ENCODE results near the gene PCBP2. TPM values are rescaled to one million over a fixed set of nuclear protein-coding genes. Genes with fewer than 3 reads are reported as not detected.
"Not testable (repeated sequence)": the region's sequence is repeated elsewhere in the genome, so short reads cannot be mapped to it uniquely, and the experiment has no call there.

PCBP2 gene
- polyA plus RNA-seq, 3 donors, result 79.6 to 588 (median 81.9) TPM

- Histone ChIP-seq H3K4me2 (replicated peaks; ENCODE audit: extremely low read depth, low read length, poor library complexity, severe bottlenecking) (no peak overlapping the region), H3K9me3 (replicated peaks in 1 of 2; ENCODE audit: control insufficient read depth in 1 of 2, insufficient read depth in 1 of 2, low read length in 2 of 2) (no peaks in the 10 kb centered on the region), H3K4me1 (ENCODE audit: control insufficient read depth in 1 of 2, insufficient read depth in 2 of 2, low read length in 2 of 2) (peaks cover 0 to 3% of the 10 kb centered on the region in 2 donors), H3K4me3 (replicated peaks in 1 of 3; ENCODE audit: low read depth in 2 of 3, low read length in 3 of 3) (no peak overlapping the region), H3K9ac (ENCODE audit: insufficient read depth, low read length, poor library complexity, severe bottlenecking) (no peak overlapping the region), H2AFZ (ENCODE audit: insufficient read depth, low read depth, low read length, poor library complexity, severe bottlenecking) (no peak overlapping the region), H3K79me2 (ENCODE audit: insufficient read depth, low read length) (no peaks in the 10 kb centered on the region), H4K20me1 (ENCODE audit: insufficient read depth, low read length) (no peaks in the 10 kb centered on the region), H3K27ac (ENCODE audit: low read depth in 1 of 2, low read length in 2 of 2) (no peak overlapping the region), H3K27me3 (ENCODE audit: control insufficient read depth in 2 of 2, insufficient read depth in 2 of 2, low read length in 2 of 2) (no peaks in the 10 kb centered on the region), H3K36me3 (replicated peaks in 1 of 2; ENCODE audit: control insufficient read depth in 1 of 2, insufficient read depth in 2 of 2, low read length in 2 of 2) (no peaks in the 10 kb centered on the region)
- DNase-seq, result no peak
- no peak for TF ChIP-seq CTCF (IDR thresholded peaks at IDR 0.05)
- Mint-ChIP-seq H3K36me3 (no peaks in the 10 kb centered on the region), H3K9me3 (no peaks in the 10 kb centered on the region), H3K4me1 (peaks cover 6% of the 10 kb centered on the region), H3K4me3 (no peak overlapping the region), H3K27ac (no peak overlapping the region), H3K27me3 (ENCODE audit: low read depth in 3 of 3) (peaks cover 3 to 7% (median 3%) of the 10 kb centered on the region in 3 donors)
- WGBS (ENCODE audit: insufficient coverage), result 100% methylated on average over 4 of the region's 7 CpGs
- intact Hi-C loops (cut with micrococcal nuclease), result no loop called here
Observed at GRCh38 chr12:53431187-53431586, 20.7 kb upstream of the PCBP2 start.

GRCh38 chr12:53435326-53435725, 16.6 kb upstream of the PCBP2 start:
- H3K36me3 Mint-ChIP-seq; H3K9me3 Mint-ChIP-seq; H3K27me3 Mint-ChIP-seq (ENCODE audit: low read depth in 3 of 3); H3K4me1 Mint-ChIP-seq; DNase-seq; H3K27ac Mint-ChIP-seq; H3K9me3 ChIP-seq (replicated peaks in 1 of 2; ENCODE audit: control insufficient read depth in 1 of 2, insufficient read depth in 1 of 2, low read length in 2 of 2); H4K20me1 ChIP-seq (ENCODE audit: insufficient read depth, low read length); H3K4me2 ChIP-seq (replicated peaks; ENCODE audit: extremely low read depth, low read length, poor library complexity, severe bottlenecking); H3K4me3 ChIP-seq (replicated peaks in 1 of 3; ENCODE audit: low read depth in 2 of 3, low read length in 3 of 3); H3K4me1 ChIP-seq (ENCODE audit: control insufficient read depth in 1 of 2, insufficient read depth in 2 of 2, low read length in 2 of 2); H3K27me3 ChIP-seq (ENCODE audit: control insufficient read depth in 2 of 2, insufficient read depth in 2 of 2, low read length in 2 of 2); H3K36me3 ChIP-seq (replicated peaks in 1 of 2; ENCODE audit: control insufficient read depth in 1 of 2, insufficient read depth in 2 of 2, low read length in 2 of 2); intact Hi-C loops (cut with micrococcal nuclease); H3K27ac ChIP-seq (ENCODE audit: low read depth in 1 of 2, low read length in 2 of 2); H3K79me2 ChIP-seq (ENCODE audit: insufficient read depth, low read length); H2AFZ ChIP-seq (ENCODE audit: insufficient read depth, low read depth, low read length, poor library complexity, severe bottlenecking); H3K4me3 Mint-ChIP-seq; H3K9ac ChIP-seq (ENCODE audit: insufficient read depth, low read length, poor library complexity, severe bottlenecking): not testable (repeated sequence)
- 21% methylated on average over 6 of the region's 9 CpGs for WGBS (ENCODE audit: insufficient coverage)

GRCh38 chr12:53439582-53439981, 12.3 kb upstream of the PCBP2 start:
- H3K9me3 Mint-ChIP-seq; H3K9ac ChIP-seq (ENCODE audit: insufficient read depth, low read length, poor library complexity, severe bottlenecking); DNase-seq; H3K4me3 Mint-ChIP-seq; H3K4me3 ChIP-seq (replicated peaks in 1 of 3; ENCODE audit: low read depth in 2 of 3, low read length in 3 of 3); H3K27ac ChIP-seq (ENCODE audit: low read depth in 1 of 2, low read length in 2 of 2); H3K4me2 ChIP-seq (replicated peaks; ENCODE audit: extremely low read depth, low read length, poor library complexity, severe bottlenecking); H2AFZ ChIP-seq (ENCODE audit: insufficient read depth, low read depth, low read length, poor library complexity, severe bottlenecking); H3K27me3 Mint-ChIP-seq (ENCODE audit: low read depth in 3 of 3); intact Hi-C loops (cut with micrococcal nuclease); H3K9me3 ChIP-seq (replicated peaks in 1 of 2; ENCODE audit: control insufficient read depth in 1 of 2, insufficient read depth in 1 of 2, low read length in 2 of 2); H3K27me3 ChIP-seq (ENCODE audit: control insufficient read depth in 2 of 2, insufficient read depth in 2 of 2, low read length in 2 of 2): not testable (repeated sequence)
- Mint-ChIP-seq H3K4me1 (peaks cover 32% of the 10 kb centered on the region), H3K36me3 (peaks cover 13 to 17% of the 10 kb centered on the region in 2 donors), H3K27ac (peak overlapping the region in 1 of 7 donors; percentile 57)
- Histone ChIP-seq H3K36me3 (replicated peaks in 1 of 2; ENCODE audit: control insufficient read depth in 1 of 2, insufficient read depth in 2 of 2, low read length in 2 of 2) (peaks cover 14 to 18% of the 10 kb centered on the region in 2 donors), H3K4me1 (ENCODE audit: control insufficient read depth in 1 of 2, insufficient read depth in 2 of 2, low read length in 2 of 2) (peaks cover 31 to 36% of the 10 kb centered on the region in 2 donors), H3K79me2 (ENCODE audit: insufficient read depth, low read length) (peaks cover 31% of the 10 kb centered on the region), H4K20me1 (ENCODE audit: insufficient read depth, low read length) (peaks cover 22% of the 10 kb centered on the region)

Measured in CD14-positive monocyte (primary cell).